ENCODE results near the gene SFSWAP.
"Not testable (repeated sequence)": the region's sequence is repeated elsewhere in the genome, so short reads cannot be mapped to it uniquely, and the experiment has no call there.

SFSWAP gene

GRCh38 chr12:131710464-131711457 lies at the start of gene SFSWAP:
Gene SFSWAP (plus strand): TSS chr12:131711090. CDS start chr12:131711230, 140 bp downstream.
- no peaks in the 10 kb centered on the region for H3K27me3 Mint-ChIP-seq
- H3K4me1 Mint-ChIP-seq (ENCODE audit: low read depth), result peaks cover 35% of the 10 kb centered on the region
- H3K36me3 Mint-ChIP-seq (ENCODE audit: low read depth), result peaks cover 31% of the 10 kb centered on the region

DNA sequence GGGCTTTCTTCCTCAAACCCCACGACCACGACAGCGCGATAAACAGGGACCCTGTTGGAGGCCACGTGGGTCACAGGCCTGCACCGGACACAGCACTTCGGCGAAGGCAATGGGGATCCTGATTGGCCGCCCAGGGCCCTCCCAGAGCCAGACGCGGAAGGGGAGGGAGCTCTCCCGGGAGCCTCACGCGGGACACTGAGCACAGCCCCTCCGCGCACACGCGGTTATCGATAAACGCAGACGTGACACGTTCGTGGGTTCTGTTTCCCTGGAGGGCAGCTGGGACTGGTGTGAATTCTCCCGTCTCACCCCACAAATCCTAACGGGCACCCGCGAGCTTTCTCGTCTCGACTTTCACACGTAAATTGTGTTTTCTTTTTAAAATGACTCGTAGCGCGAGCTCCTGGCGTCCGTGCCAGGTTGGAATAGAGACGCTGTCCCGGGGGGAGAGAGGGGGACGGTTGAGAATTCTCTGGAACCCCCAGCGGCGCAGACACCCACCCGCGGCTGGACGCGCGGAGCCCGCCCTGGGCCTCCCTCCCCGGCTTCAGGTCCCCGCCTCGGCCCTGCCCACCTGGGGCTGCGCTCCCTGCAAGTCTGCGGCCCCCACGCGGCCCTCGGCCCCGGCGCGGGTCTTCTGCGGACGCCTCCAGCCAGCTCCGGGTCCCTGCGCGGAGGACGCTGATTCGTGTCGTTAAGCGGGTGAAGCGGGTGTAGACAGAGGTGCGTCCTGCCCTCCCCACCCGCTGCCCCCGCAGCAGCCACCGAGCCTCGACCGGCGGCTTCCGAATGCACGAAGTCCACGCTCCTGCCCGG lies 49.5 kb upstream of the SFSWAP start:
- H3K9me3 Mint-ChIP-seq; H3K4me1 Mint-ChIP-seq (ENCODE audit: low read depth); H3K36me3 Mint-ChIP-seq (ENCODE audit: low read depth); H3K27ac Mint-ChIP-seq; H3K4me3 Mint-ChIP-seq: not testable (repeated sequence)
- H3K27me3 Mint-ChIP-seq, result peaks cover 20% of the 10 kb centered on the region

More at GRCh38 chr12:131710464-131711457, at the start of gene SFSWAP:
- Mint-ChIP-seq H3K4me3 (peak within 1 kb of the TSS; percentile 98), H3K27ac (peak within 1 kb of the TSS; percentile 99), H3K9me3 (no peaks in the 10 kb centered on the region)

DNA sequence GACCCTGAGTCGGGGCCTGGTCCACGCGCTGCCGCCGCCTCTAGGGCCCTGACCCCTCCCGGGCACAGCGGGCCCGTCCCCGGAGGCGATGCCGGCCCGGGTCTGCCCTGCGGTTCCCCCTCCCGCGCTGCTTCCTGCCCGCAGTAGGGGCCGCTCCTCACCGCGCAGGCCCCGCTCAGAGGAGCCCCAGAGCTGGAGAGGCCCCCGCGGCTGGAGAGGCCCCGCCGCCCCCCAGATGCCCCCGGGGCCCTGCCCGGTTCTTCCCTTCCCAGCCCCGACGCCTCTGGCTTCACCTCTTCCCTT lies 49.0 kb upstream of the SFSWAP start:
- H3K4me1 Mint-ChIP-seq (ENCODE audit: low read depth); H3K27ac Mint-ChIP-seq; H3K36me3 Mint-ChIP-seq (ENCODE audit: low read depth); H3K9me3 Mint-ChIP-seq; H3K4me3 Mint-ChIP-seq: not testable (repeated sequence)
- peaks cover 16% of the 10 kb centered on the region for H3K27me3 Mint-ChIP-seq

DNA sequence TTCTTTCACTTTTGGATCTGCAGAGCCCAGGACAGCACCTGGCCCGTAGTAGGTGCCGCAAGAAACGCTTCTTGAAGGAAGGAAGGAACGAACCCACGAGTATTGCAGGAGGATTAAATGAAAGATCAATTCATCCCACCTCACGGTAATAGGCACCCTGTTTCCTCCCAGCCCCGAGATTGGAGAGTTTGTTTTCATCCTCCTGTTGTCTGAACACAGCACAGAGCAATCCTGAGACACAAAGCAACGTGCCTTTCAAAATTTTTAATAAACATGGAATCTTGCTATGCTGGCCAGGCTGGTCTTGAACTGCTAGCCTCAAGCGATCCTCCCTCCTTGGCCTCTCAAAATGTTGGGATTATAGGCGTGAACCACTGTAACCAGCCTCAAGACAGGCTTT lies 48.5 kb upstream of the SFSWAP start:
- H3K4me1 Mint-ChIP-seq (ENCODE audit: low read depth); H3K27ac Mint-ChIP-seq; H3K9me3 Mint-ChIP-seq; H3K4me3 Mint-ChIP-seq; H3K36me3 Mint-ChIP-seq (ENCODE audit: low read depth): not testable (repeated sequence)
- H3K27me3 Mint-ChIP-seq, result peaks cover 14% of the 10 kb centered on the region

GRCh38 chr12:131665666-131666065 lies 45.2 kb upstream of the SFSWAP start:
- H3K9me3 Mint-ChIP-seq, result not testable (repeated sequence)

DNA sequence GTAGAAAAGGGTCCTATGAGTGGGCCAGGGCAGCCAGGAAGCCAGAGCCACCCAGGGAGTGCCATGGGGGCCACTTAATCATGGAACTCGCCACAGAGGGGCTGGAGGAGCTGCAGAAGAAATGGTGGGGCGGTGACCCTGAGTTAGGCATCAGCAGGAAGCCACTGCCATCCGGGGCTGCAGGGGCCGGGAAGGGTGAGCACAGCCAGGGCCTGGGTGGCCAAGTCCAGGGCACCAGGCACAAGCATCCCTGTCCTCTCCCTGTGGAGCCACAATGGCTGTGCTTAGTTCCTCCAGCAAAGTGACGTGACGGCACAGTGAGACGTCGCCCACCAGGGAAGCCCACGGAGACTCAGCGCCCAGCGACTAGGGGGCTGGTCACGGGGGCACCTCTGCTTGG lies 44.4 kb upstream of the SFSWAP start:
- not testable (repeated sequence) for H3K9me3 Mint-ChIP-seq; H3K4me1 Mint-ChIP-seq (ENCODE audit: low read depth); H3K36me3 Mint-ChIP-seq (ENCODE audit: low read depth); H3K27ac Mint-ChIP-seq; H3K4me3 Mint-ChIP-seq
- H3K27me3 Mint-ChIP-seq, result peaks cover 19% of the 10 kb centered on the region

More at GRCh38 chr12:131665666-131666065, 45.2 kb upstream of the SFSWAP start:
- not testable (repeated sequence) for H3K36me3 Mint-ChIP-seq (ENCODE audit: low read depth); H3K27ac Mint-ChIP-seq; H3K4me1 Mint-ChIP-seq (ENCODE audit: low read depth); H3K4me3 Mint-ChIP-seq
- peaks cover 17% of the 10 kb centered on the region for H3K27me3 Mint-ChIP-seq

DNA sequence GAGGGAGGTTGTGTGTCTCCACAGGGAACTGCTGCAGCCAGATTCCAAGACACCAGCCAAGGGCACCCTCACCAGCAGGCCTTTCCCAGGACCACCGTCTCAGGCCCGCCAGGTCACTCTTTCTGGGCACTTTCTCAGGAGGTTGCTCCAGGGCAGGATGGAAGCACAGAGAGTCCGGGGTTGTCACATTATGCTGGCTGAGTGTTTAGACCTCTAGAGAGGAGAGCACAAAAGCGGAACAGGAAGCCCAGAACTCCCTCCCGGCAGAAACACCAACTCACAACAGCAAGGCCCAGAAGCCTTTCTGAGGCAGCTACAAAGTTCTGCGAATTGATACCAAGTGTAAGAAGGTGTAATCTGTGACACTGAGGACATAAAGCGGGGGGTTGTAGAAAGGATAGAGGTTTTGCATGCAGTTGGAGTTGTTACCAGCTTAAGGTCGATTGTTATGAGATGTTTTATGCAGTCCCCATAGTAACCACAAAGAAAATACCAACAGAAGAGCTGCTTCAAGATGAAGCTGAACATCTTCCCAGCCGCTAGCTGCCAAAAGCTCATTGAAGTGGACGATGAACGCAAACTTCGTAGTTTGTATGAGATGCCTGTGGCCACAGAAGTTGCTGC lies 43.8 kb upstream of the SFSWAP start:
- H3K4me1 Mint-ChIP-seq (ENCODE audit: low read depth); H3K27ac Mint-ChIP-seq; H3K4me3 Mint-ChIP-seq; H3K9me3 Mint-ChIP-seq; H3K36me3 Mint-ChIP-seq (ENCODE audit: low read depth): not testable (repeated sequence)
- peaks cover 18% of the 10 kb centered on the region for H3K27me3 Mint-ChIP-seq

DNA sequence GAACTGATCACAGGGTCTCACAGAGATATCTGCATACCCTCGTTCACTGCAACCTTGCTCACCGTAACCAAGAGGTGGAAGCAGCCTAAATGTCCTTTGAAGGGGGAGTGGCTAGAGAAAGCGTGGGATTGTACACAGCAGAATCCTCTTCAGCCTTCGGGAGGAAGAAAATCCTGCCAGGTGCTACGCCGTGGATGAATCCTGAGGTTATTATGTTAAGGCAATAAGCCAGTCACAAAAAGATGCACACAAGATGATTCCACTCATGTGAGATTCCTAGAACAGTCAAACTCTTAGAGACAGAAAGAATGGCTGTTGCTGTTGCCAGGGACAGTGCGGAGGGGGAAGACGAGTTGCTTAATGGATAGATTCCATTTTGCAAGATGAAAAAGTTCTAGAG lies 39.6 kb upstream of the SFSWAP start:
- Mint-ChIP-seq H3K27ac (no peak overlapping the region), H3K4me1 (ENCODE audit: low read depth) (no peaks in the 10 kb centered on the region), H3K4me3 (no peak overlapping the region), H3K27me3 (peaks cover 14% of the 10 kb centered on the region), H3K36me3 (ENCODE audit: low read depth) (no peaks in the 10 kb centered on the region), H3K9me3 (peaks cover under 1% of the 10 kb centered on the region)

- Mint-ChIP-seq H3K27me3 (peaks cover 14% of the 10 kb centered on the region), H3K4me3 (no peak overlapping the region), H3K27ac (no peak overlapping the region), H3K4me1 (ENCODE audit: low read depth) (no peaks in the 10 kb centered on the region), H3K36me3 (ENCODE audit: low read depth) (no peaks in the 10 kb centered on the region), H3K9me3 (peaks cover 4% of the 10 kb centered on the region)
These were observed 39.0 kb upstream of the SFSWAP start for GRCh38 chr12:131671871-131672270.

GRCh38 chr12:131672311-131672940 lies 38.5 kb upstream of the SFSWAP start:
- Mint-ChIP-seq H3K36me3 (ENCODE audit: low read depth) (no peaks in the 10 kb centered on the region), H3K27me3 (peaks cover 14% of the 10 kb centered on the region), H3K4me3 (no peak overlapping the region), H3K9me3 (peaks cover 4% of the 10 kb centered on the region), H3K4me1 (ENCODE audit: low read depth) (no peaks in the 10 kb centered on the region), H3K27ac (no peak overlapping the region)

GRCh38 chr12:131672941-131673887 lies 37.7 kb upstream of the SFSWAP start:
- no peaks in the 10 kb centered on the region for H3K4me1 Mint-ChIP-seq (ENCODE audit: low read depth)
- peaks cover 4% of the 10 kb centered on the region for H3K9me3 Mint-ChIP-seq
- peaks cover 9% of the 10 kb centered on the region for H3K27me3 Mint-ChIP-seq
- no peak overlapping the region for H3K27ac Mint-ChIP-seq
- no peaks in the 10 kb centered on the region for H3K36me3 Mint-ChIP-seq (ENCODE audit: low read depth)
- H3K4me3 Mint-ChIP-seq, result no peak overlapping the region

DNA sequence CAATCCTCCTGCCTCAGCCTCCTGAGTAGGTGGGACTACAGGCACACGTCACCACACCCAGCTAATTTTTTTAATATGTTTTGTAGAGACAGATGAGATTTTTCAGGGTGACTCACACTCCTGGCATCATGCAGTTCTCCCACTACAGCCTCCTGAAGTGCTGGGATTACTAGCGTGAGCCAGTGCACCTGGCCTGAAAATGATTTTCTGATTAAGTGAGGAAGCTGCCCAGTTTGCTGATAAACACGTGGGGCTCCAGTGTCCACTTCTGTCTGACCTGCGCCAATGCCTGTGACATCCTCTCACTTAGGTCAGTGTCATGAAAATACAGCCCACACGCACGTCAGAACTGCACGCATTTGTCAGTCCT lies 37.0 kb upstream of the SFSWAP start:
- Mint-ChIP-seq H3K9me3 (peaks cover 4% of the 10 kb centered on the region), H3K4me1 (ENCODE audit: low read depth) (no peaks in the 10 kb centered on the region), H3K27ac (no peak overlapping the region), H3K27me3 (peaks cover 8% of the 10 kb centered on the region), H3K36me3 (ENCODE audit: low read depth) (no peaks in the 10 kb centered on the region), H3K4me3 (no peak overlapping the region)

GRCh38 chr12:131674373-131674772 lies 36.5 kb upstream of the SFSWAP start:
- H3K27me3 Mint-ChIP-seq, result peaks cover 8% of the 10 kb centered on the region
- no peak overlapping the region for H3K27ac Mint-ChIP-seq
- H3K36me3 Mint-ChIP-seq (ENCODE audit: low read depth), result no peaks in the 10 kb centered on the region
- no peak overlapping the region for H3K4me3 Mint-ChIP-seq
- no peaks in the 10 kb centered on the region for H3K4me1 Mint-ChIP-seq (ENCODE audit: low read depth)
- H3K9me3 Mint-ChIP-seq, result peaks cover 4% of the 10 kb centered on the region

Data from stimulated activated naive CD8-positive, alpha-beta T cell treated with anti-CD3 and anti-CD28 coated beads, Interleukin-15, Interleukin-2, amounts not matched to agents 100 ng/mL and 50 ng/mL, for 24 hours (primary cell).